Measurements from ENCODE around the gene PGM2L1.
"Not testable (repeated sequence)": the region's sequence is repeated elsewhere in the genome, so short reads cannot be mapped to it uniquely, and the experiment has no call there.

Gene PGM2L1

DNA sequence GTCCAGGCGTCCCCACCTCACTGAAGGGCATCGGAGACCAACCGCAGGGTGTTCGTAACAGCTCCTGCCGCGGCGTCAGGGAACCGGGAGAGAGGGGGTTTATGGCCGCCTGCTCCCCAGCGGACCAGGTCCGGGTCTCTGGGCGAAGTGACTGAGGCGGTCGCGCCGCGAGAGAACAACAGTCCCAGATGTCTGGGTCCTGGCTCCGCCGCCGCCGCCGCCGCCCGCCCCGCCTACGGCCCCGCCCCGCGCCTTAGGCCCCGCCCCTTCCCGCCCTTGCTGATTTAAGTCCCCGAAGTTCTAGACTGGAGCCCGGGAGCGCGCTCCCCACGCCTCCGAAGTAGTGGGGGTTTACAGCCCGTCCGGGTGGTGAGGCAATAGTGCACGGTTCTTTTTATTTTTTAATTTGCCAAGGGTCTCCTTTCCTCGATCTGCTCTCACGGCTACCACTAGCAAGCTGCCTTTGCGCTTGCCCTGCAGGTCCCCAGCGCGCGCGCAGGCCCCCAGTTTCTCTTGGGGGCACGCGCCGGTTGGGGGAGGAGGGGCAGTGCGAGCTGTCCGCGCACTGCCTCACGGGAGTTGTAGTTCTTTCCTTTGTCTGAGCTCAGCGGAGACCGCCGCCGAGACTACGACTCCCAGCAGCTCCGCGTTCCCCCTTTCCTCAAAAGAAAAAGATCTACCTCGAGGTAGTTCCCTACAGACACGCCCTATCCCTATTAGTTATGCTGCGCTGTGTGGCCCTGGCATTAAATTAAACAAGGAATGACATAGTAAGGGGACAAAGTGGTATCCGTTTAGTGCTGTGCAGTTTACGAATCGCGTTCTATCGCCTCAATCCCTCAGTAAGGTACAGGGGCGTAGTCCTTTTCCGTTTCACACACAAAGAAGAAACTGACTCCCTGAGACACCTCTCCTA, at the start of gene PGM2L1:
TSS of gene PGM2L1 (minus strand) at position 190 of the 916 bp plus-strand sequence. CDS start 272 bp downstream, outside the sequence.
- peak; percentile 94 for DNase-seq

DNA sequence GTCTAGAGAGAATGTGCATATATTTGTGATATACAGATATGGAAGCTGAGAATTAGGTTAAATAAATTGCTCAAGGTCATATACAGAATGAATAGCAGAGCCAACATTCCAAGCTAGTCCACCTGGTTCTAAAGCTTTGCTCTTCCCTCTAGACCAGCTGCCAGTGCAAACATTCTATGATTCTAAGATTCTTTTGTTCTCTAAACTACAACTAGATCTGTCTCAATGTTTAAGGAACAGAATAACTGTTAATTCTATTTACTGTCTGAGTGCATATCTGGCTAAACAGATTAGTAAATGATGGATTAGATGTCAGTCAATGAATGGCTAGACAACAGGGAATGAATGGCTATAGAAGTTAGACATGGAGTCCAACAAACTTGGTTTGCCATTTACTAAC, 49.5 kb upstream of the PGM2L1 start:
- DNase-seq: no peak

DNA sequence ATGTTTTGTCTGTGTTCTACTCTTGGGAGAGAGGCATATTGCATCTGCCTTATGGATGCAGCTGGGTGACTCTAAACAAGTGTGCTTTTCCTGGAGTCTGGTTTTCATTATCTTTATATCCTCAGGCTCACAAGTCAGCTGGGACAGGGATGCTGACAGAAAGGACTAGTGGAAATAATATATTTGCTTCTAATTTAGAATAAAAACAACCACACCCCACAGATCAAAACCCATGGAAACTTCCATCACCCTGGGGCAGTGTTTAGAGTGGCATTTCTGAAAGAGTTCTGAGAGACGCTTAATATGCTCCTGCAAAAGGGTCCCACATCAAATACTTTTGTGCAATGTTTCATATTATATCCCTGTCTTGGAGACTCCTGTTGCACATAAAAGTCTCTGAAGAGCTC, 48.3 kb upstream of the PGM2L1 start:
- DNase-seq: no peak

DNA sequence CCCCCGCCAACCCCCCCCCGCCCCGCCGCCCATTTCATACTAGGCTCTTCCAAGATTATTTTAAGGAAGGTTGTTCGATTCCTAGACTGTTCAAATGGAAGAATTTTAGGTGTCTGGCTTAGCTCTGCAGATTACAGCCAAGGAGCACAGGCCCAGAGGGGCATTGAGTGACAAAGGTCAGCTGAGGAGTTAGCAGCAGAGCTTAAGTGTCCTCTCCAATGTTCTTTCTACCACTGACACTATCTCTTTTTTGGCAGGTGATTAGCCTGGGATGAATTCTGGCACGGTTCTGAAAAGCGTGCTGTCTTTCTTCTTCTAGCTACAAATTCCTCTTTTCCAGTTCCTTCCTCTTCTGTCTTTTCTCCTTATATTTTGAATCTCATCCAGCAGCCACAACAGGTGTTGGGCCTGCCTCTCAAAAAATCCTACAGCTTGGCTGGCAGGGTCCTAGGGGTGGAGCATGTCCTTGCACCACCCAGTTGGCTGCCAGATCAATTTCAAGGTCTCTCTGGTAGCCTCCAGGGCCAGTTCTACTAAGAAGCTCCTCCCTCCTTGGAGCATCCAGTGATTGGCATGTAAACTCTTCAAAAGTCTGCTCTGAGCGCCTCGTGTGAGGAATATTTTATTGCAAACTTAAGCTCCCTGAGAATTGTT, 46.1 kb upstream of the PGM2L1 start:
- DNase-seq: no peak

DNA sequence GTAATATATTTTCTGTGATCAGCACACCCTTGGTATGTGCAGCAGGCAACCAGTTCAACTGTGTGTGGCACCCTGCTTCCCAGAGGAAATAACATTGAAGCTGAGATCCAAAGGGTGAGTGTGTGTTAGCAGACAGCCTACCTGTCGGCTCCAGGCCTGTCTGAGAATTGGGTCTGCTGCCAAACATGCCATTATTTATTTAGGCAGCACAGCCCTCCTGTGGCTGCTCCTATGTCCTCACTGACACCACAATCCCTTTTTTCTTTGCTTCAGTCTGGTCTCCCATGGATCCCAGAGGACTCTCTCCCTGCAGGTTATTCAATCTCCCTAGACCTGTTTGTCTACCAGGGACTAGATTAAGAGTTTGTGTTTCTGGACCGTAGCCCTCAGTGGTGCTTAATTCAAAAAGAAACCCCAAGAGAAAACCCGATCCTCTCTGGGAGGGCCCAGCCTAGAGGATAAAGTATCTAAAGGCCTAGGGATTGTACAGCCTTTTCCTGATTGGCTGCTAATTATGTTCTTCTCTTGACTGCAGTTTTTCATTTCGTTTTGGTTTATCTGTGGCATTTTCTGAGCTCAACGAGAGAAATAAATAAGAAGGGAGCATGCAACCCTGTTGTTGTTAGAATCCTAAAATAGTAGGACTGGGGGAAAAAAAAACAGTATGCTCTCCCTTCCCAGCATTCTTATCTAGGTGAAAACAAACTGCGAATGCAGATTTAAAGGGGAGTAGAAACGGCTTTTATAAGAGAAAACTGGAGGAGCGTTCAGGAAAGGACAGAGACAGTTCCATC, 45.0 kb upstream of the PGM2L1 start:
- no peak for DNase-seq

DNA sequence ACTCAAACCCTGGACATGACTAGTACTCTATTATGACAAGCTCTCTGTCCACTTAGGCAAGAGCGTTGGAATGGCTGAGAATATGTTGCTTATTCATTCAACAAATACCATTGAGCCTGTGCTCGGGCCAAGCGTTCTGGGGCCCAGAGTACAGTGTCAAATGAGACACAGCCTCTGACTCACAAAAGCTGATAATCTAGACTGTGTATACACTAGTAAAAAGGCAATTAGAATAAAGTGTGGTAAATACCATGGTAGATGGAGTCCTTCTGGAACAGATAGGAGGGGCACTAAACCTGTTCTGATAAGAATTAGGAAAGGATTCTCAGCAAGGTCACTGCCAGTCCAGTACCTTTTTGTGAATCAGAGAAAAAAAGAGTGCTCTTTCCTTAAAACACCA, 44.4 kb upstream of the PGM2L1 start:
- no peak for DNase-seq

DNA sequence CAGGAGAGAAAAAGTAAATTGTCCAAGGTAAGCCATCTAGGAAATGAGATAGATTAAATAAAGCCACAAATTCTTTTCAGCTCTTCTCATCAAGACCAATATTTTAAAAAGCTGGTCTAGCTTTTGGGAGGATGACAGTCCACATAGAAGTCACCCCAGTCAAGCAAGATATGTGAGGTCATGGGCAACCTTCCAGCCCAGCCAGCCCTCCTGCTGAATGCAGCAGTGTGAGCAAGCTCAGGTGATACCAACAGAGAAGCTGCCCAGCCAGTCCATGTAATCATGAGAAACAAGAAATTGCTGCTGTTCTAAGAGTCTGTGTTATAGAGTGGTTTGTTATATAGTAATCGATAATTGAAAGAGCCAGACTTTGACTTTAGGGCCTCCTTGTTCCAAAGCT, 40.4 kb upstream of the PGM2L1 start:
- no peak for DNase-seq

DNA sequence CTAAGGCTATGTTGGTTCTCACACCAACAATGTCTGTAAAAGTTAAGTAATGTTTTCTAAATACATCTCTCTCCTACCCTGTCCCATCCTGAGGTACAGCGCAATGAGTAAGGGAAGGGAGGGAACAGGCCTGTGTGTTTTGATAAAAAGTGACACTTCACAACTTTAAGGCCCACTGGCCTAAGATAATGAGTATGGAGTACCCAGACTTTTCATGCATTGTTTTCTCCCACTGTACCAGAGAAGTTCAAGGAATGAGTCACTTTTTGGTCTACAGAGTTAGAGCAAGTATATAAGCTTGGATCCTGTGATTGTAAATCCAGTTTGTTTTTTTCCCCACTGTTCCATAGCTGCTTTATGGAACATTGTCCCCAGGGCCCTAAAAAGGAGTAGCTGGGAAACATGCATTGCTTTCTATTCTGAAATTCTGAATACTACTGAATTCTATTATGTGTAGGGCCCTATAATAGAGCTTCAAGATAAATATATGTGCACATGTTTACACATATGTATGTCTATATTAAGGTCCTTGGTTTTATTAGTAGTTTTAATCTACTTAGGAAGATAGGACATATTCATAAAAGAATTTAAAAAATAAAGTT, 39.3 kb upstream of the PGM2L1 start:
- no peak for DNase-seq

DNA sequence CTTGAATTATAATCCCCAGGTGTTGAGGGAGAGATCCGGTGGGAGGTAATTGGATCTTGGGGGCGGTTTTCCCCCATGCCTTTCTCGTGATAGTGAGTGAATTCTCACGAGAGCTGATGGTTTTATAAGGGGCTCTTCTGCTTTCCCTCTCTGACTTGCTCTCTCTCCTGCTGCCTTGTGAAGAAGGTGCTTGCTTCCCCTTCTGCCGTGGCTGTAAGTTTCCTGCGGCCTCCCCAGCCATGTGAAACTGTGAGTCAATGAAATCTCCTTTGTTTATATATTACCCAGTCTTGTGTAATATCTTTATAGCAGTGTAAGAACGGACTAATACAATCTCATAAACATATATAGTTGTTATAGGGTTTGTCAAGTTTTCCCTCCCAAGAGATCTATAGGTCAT, 36.3 kb upstream of the PGM2L1 start:
- DNase-seq: no peak

DNA sequence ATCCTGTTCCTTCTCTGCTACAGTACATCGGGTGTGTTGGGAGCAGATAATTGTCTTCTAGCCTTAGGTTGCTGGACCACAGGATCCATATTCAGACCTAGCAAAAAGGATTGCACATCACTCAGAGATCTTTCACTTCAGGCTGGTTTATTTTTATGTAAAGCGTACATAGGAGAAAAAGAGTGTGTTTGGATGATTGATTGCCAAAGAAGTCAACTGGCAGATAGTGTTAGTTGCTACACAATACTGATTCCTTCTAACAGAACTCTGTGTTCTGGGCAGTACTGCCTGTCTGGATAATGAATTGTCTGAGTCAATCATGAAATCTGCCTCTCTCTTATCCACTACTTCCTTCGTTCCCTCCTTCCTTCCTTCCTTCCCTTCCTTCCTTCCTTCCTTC, 31.0 kb upstream of the PGM2L1 start:
- no peak for DNase-seq

DNA sequence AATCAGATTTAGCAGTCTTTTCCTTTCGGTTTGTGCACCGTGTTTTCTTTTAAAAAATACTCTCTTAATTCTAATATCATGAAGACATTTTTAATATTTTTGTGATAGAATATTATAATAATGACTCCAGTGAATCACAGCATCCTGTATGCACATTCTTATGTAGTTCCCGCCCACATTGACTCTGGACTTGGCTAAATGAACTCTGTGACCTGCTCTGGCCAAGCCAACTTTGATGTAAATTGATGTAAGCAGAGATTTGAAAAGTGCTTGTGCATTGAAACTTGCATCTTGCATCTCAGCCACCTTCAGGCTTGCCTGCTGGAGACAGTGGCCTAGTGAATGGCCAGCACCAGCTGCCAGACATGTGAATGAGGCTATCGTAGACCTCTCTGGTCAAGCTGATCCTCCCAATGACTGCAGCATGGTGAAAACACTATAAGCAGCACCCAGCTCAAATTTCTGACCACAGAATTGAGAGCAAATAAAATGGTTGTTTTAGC, 29.2 kb upstream of the PGM2L1 start:
- no peak for DNase-seq

DNA sequence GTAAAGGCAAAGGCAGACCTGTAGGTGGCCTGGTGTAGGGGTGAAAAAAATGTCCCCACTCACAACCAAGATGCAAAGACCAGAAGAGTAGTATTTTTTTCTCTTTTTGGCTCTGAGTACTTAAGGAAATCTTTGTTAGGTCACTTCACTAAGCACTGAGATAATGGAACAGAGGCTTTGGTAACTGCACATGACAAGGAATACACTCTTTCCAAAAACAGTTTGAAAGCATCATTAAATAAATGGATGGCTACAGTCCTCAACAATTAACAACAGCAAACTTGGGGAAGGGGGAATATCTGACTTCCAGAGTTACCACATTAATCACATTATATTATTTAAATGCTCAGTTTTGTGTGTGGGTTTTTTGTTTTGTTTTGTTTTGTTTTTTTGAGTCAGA, 26.9 kb upstream of the PGM2L1 start:
- no peak for DNase-seq

DNA sequence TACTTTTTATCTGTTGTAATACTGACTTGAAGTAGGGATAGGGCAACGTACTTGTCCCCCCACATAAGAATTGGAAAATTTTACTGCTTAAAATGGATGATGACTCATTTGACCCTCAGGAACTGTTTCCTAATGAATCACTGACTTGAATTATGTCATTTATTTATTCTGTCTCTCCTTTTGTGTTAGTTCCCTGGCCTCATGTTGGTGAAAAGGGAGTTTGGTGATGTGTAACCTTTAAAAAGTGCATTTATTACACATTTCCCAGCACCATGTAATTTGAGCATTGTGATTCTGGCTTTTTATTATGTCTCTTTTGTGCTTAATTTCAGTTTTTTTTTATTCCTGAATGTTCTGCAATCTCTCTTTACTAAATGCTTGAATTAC, 20.3 kb upstream of the PGM2L1 start:
- DNase-seq: no peak

DNA sequence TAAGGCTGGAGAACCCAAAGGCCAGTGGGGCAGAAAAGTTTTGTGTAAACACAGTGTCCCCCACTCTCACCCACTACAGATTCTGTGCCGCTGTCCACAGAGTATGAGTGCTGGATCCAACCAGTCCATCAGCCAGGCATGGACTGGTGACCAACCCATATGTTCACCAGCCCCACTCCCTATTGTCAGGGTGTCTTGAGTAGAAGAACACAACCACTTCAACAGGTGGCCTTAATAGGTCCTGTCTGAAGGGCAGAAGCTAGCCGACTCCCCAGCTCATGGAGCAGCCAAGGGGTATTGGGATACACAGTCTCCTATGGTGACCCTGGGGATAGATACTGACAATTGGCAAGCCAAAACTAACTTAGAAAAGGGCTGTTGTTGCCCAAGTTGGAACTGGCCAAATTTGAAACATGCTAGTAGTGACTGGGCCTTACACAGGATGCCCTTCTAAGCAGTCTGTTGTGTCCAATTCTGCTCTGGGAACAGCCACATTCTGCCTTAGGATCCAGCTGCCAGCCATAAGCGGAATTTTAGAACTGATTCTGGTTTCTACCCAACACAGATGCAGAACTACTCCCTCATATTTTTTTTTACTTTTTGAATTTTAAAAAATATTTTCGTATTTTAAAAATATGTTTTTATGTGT, 19.8 kb upstream of the PGM2L1 start:
- no peak for DNase-seq

DNA sequence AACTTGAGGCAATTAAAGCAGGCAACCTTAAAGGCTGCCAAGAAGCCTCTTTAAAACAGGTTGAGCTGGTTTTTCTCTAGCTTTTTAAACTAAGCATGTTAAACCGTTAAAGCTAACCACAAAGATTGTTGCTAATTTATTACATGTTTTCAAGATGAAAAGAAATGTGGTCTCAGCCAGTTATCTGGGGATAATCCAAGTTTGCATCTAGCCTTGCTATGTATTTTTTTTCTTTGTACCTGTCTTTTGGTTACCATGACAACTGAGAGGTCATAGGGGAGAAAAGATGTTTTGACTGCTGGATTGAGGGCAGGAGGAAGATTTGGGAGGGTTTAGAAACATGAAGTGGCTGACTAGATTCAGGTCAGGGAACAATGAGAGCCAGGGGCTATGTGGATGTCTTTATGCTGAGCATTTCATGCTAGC, 19.2 kb upstream of the PGM2L1 start:
- no peak for DNase-seq

DNA sequence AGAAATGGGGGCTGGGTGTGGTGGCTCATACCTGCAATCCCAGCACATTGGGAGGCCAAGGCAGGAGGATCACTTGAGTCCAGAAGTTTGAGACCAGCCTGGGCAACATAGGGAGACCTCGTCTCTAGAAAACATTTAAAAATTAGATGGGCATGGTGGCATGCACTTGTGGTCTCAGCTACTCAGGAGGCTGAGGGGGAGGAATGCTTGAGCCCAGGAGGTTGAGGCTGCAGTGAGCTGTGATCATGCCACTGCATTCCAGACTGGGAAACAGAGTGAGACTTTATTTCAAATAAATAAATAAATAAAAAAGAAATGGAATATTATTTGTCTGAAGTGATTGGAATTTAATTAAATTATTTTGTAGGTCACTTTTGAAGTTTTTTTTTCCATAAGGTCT, 18.7 kb upstream of the PGM2L1 start:
- not testable (repeated sequence) for DNase-seq

DNA sequence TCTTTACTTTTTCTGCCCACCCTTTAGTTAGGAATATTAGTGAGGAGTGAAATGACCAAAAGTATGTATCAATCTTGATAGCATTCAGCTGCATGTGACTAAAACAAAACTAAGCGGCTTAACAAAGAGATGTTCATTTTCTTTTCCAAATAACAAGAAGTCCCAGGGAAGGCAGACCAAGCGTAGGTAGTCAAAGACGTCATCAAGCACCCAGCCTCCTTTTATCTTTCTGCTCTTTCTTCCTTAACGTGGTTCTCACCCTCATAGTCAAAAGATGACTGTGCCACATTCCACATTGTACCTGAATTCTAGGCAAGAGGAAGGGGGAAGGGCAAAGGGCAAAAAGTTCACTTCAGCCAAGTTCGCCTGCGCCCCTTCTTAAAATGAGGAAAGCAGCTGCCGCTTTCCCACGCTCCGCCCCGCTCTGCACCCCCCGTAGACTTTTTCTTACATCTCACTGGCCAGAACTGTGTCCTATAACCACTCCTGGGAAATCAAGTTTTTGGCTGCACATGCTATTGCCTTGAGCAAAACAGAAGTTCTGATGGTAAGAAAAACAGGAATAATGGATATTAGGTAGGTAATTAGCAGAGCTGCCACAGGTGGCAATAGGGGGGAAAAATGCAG, 14.6 kb upstream of the PGM2L1 start:
- DNase-seq: no peak

DNA sequence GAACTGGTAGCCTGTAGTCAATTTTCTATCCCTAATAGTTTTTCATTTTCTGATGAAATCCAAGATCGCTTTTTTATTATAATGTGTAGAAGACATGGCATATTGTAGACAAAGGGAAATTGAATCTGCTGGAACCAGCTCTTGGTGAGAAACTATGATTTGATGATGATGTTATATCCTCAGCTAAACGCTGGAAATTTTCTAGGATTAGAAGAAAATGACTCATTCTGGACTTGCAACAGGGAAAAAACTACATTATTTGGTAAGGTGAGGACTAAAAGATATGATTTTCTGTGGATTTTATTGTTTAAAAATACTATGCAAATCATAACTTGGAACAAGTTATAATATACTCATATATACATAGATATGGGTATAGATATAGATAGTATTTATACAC, 14.1 kb upstream of the PGM2L1 start:
- no peak for DNase-seq

DNA sequence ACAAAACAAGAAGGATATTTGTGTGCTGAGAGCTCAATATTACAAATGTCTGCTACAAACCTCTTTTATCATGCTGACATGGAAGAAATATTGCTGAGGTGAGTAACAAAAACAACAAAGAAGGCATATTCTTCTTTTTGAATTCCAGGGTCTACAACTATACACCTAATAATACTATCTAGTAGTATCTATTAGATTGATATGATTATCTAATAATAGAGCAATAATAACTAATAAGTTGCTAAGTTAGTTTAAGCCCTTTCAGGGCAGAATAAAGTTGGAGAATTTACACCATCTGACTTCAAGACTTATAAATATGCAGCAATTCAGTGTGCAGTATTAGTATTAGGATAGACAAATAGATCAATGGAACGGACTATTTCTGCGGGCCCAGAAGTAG, 11.4 kb upstream of the PGM2L1 start:
- DNase-seq: no peak

DNA sequence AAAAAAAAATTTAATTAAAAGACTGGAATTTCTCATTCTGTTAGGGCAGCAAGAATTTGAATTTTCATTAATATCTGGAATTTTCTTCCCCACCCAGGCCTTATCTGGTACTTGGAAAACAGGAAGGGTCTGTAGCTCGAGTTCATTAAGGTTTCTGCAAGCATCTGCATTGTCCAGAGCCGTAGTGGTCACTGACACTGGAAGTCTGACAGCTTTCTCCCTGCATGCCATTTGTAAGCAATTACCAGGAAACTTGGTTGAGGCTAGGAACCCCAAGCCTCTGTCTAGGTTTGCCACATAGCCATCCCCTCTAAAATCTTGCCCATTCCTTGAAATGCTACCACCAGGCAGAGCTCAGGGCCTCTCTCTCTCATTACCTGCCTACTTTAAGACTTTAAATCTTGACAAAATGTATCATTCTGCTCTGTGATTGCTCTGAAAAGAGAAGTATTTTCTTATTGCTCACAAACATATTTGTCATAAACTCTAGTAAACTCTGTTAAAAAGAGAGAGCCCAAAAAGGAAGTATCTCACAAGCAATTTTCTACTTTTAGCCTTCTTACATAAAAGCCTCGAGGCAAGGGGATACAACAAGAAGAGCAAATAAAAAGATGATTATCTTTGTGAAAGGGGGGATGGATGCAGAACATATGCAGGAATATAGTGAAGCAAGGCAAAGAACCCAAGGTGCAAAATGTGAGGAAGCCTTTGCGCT, 5.5 kb upstream of the PGM2L1 start:
- no peak for DNase-seq

DNA sequence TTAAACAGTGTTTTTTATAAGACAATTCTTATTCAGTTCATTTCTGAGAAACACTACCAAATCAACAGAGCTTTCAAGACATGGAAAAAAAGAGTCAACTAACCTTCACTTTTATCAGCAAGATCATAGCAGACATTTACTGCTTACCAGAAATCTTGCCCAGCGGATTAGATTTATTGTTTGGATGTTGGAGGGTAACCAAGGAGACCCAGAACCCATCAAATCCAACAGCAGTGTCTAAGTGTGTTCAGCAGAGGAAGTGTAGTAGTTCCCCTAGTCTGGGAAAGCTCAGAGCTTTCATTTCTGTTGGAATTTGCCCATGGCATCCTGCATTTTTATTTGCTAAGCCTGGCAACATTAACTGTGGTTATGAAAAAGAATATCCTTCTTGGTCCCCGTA, 2.4 kb upstream of the PGM2L1 start:
- DNase-seq: no peak

All from CD4-positive, alpha-beta T cell treated with Interleukin-15 for 1 hour (primary cell).